Ramos (cell line): ENCODE measurements around the gene TBC1D5.
"Not testable (repeated sequence)": the region's sequence is repeated elsewhere in the genome, so short reads cannot be mapped to it uniquely, and the experiment has no call there.

Experiments
- in situ Hi-C: fragments of 300-500 bp; cut with MboI; formaldehyde crosslinking; loops from one replicate; pipeline ENCODE4 v1.14.3; 2022; ENCODE audit warnings: low sequenced_read_pairs; ENCODE audit not compliant: unreplicated experiment

The TBC1D5 gene

DNA sequence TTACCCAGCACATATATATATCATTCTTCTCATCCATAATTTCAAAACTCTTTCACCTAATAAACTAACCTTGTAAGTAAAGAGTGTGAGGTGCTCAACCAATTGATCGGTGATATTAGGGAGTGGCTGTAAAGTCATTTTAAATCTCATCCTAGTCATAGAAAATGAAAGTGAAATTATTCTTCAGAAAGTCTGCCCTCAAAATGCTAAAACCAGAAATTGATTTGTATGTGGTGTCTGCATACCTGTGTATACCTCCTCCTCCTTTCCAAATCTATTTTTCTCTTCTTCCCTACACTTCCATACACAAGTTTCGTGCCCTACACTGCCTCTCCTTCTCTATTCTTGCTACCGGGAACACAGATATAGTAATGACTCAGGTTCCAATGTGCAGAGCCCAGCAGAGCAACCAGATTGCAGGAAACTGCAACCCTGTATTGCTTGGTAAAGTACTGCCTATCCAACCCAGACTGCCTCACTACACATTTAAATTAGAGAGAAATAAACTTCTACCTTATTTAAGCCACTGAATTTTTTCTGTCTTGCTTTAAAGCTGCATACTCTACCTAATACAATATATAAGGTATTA is 7.4 kb upstream of the TBC1D5 start:
- in situ Hi-C loops: no loop called here

DNA sequence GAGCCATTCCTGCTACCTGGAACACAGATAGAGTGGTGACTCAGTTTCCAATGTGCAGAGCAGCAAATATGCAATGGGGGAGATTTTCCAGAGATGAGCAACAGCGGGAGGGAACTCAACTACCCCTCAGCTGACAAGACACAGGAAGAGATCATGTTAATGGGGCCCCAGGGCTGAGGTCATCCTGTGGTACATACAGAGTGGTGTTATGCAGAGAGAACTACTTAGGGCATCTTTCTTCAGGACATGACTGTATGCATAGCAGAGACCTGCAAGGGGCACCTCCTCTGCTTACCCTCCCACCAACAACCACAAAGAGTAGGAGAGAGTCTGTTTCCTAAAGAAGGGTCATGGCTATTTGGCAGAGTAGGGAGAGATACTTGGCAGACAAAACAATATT is 6.8 kb upstream of the TBC1D5 start:
- in situ Hi-C loops: no loop called here

DNA sequence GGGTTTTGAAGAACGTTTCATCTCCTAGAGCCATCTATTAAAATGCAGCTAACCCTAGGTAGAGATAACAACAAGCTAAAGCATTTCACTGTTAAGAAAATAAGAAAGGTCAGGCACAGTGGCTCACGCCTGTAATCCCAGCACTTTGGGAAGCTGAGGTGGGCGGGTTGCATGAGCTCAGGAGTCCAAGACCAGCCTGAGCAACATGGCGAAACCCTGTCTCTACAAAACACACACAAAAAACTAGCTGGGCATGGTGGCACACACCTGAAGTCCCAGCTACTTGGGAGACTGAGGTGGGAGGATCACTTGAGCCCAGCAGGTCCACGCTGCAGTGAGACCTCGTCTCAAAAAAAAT is 5.4 kb upstream of the TBC1D5 start:
- in situ Hi-C loops: no loop called here

DNA sequence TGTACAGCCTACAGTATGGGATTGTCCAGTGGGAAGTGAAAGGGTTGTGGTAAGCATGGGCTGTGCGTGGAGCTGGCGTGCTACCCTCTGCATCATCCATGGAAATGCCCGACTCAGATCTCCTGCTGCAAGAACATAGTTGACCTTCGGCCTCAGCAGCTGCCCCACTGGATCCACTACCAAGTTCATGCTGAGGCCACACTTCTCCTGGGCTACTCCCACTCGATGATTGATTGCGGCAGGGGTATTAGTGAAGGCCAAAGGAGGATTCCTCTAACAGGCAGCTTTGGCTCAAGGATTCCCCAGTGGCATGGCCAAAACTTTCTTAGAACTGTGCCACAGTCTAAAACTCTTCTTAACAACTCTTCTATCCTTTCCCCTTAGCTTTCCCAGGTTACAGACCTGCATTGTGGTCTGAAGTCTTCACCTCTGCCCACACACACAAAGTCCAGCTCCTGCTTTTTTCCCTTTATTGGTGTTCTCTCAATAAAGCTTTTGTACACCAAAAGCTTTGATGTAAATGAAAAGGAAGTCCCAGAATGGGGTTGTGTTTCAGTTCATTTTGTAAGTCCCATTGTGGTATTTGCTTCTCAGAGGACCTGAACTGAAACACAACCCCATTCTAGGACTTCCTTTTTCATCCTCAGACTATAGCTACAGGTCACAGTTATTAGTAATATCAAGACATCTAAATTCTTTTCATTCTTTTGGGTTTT is 4.9 kb upstream of the TBC1D5 start:
- in situ Hi-C loops: no loop called here

DNA sequence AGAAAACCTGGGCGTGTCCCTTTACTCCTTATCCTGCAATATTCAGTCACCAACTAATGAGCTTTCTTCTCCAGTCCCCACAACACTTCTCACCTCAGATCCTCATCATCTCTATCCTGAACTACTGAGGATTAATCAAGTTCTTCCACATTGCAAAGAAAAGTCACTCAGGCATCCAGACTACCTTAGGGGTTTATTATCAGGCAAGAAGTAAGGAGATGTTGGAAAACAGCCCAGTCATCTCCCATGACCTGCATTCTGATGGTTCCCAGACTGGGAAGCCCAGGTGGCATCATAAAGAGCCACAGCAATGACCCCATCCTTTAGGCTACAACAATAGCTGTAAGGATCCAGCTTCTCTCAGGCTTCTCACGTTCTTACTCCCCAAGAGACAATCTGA is 3.5 kb upstream of the TBC1D5 start:
- in situ Hi-C loops: no loop called here

DNA sequence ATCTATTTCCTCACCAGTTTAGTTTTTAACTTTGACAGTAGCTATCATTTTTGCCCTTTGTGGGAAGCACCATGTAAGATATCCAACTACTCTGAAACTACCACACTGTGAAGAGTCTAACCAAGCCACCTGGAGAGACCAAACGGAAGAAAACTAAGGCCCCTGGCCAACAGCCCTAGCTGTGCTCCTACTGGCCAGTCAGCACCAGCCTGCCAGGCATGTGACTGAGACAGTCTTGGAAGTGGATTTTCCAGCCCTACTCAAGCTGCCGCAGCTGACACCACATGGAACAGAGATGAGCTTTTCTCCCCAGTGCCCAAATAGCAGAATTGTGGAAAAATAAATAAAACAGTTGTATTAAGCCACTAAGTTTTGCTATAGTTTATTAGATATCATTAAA is 2.9 kb upstream of the TBC1D5 start:
- in situ Hi-C loops: no loop called here

DNA sequence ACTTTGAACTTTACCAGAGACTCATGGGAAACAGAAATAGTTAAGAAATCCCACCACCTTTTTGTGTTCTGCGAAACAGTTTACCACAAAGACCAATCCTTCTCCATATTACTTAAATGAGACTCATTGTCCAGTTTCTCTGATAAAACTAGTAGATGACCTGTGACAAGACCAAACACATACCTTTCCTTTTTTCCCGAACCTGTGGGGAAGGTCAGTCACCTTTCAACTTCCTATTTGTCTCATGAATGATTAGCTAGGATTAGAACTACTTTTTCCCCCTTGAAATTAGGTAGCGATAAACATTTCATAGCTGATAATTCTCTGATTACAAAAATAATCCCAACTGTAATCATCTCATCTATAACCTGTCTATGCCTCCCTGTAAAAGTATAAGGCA is 2.3 kb upstream of the TBC1D5 start:
- in situ Hi-C loops: no loop called here

DNA sequence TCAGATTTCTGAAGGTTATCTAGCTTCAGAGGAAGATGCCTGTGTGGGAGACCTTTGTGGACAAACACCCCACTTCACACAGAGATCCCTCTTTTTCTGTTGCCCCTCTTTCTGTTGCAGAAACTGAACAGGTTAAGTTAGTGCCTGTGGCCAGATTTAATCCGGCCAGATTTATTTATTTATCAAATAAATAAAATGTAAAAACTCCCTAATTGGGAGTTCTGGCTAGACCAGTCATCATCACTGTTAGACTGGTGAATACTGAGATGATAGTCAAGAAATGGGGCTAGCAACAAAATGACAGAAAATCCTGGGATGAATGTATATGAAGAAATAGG is 1.2 kb upstream of the TBC1D5 start:
- in situ Hi-C loops: no loop called here

DNA sequence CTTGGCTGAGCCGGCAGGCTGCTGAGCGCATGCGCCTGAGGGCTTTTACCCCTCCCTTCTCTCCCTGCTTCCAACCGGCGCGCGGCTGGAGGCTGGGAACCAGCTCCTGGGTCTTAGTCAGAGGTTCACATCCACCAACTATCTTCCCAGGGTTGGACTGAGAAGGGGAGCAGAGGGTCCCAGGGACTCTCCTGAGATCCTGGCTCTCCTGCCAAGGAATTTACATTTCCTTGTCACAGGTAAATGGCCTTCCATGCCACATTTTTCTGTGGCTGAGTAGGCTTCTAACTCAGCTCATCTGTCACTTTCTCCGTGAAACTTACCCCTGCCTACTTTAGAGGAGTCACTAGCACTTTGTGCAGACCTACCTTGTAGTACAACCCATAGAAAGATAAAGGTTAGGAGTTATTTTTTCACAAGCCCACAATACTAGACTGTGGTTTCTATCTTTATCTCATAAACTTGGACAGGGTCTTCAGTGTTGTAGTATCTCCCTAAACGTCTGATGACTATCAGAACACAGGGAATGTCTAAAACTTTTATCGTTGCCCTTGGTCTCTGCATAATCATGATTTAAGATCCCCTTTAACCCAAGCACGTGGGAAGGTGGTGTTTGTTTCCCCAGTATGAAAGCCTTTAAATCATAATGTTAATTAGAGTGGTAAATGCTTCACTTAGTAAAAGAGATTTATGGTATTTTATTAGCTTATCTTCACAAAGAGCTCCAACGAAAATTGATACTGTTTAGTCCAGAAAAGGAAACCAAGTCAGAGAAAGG is 638 bp upstream of the TBC1D5 start:
- in situ Hi-C loops: no loop called here

DNA sequence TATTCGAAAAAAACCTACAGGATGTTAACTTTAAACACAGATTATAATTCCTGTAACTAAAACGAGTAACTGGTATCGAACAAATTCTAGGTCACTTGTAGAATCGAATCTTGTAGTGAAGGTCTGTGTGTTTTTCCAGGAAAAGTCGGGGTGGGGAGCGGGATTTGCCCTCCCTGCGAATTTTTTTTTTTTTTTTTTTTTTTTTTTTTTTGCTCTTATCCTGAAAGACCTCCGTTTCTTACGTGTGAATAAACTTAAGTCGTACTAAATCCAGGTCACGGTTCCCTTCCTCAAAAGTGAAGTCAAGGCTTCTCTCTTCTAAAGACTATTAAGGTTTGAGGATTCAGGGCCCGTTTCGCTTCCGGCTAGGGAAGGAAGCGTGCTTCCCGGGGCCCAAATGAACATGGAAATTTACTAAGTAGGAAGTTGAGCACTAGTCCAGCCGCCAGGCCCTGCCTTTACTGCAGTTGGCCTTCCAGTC is 770 bp downstream of the TBC1D5 start:
- in situ Hi-C loops: no loop called here

DNA sequence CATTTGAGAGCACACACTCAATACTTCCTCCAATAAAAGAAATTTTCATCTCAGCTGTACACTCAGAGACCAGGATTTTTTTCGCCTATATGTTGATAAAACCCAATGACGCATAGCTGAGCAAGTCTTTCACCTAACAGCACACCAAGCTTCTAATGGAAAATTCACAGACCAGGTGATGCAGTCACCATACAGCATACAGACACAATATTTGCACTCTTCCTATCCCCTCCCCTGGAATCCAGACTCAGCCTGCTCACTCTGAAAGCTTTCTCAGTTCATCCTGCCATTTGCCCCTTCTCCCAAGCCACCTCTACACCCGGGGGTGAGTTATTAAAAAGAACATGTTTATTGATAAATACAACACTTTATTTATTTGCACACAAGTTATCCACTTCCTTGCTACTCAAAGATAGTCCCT is 1.7 kb downstream of the TBC1D5 start:
- in situ Hi-C loops: no loop called here

DNA sequence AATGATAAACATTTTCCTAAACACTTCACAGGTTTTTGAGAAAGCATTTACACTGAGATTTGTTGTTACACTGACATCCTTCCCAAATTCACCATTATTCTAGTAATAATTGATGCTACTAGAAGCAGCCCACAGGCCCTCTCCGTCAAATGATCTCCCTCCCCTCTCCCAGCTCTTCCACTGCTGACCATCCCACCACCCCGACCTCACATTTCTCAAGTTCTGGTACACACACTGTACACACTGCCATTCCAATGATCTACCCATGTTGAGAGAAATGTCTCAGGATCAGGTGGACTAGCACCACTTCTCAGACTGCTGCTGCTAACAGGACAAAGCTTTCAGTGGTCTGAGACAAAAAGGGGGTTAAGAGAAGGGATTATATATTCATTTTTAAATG is 3.5 kb downstream of the TBC1D5 start:
- in situ Hi-C loops: no loop called here

DNA sequence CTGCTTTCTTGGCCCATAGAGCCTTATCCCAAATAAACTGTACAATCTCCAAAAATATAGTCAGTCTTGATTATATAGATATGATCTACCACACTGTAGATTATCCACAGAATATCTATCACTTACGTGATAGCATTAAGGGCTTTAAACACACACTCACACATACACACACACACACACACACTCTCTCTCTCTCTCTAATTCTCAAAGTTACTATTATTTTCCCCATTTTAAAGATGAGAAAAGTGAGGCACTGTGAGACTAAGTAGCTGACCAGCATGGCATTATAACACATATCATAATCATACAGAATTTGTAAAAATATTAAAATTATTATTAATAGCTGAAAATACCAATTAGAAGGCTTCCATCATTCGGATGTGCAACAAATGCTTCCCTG is 4.2 kb downstream of the TBC1D5 start:
- in situ Hi-C loops: no loop called here

DNA sequence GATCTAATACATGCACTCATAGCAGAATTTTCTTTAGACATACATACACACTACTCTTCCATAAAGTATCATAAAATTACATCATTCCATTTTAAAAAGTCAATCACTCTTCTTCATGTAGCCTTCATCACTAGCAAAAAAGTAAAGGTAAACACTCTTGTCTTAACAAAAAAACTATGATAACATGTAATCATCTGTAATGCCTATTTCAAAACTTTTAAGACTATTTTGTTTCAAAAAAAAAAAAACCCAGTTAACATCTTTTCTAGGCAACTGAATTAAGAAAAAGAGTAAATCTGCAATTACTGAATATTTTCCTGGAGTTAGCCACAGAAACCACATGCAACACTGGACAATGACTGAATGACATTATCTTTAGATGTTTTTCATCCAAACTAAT is 4.8 kb downstream of the TBC1D5 start:
- in situ Hi-C loops: no loop called here

DNA sequence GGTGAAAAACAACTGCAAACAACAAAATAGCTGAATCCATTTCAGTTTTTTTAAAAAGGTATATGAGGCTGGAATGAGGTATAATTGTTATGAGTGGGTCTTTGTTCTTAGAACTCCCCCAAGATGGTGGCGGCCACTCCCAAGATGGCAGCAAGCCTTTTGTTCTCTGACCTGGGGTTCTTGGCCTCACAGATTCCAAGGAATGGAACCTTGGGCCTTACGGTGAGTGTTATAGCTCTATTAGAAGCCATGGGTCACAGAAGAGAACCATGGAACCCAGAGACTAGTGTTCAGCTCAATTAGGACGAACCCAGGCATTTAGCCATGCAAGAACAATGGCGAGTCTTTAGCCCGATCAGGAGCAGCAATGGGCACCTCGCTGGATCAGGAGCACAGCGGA is 7.1 kb downstream of the TBC1D5 start:
- in situ Hi-C loops: not testable (repeated sequence)

DNA sequence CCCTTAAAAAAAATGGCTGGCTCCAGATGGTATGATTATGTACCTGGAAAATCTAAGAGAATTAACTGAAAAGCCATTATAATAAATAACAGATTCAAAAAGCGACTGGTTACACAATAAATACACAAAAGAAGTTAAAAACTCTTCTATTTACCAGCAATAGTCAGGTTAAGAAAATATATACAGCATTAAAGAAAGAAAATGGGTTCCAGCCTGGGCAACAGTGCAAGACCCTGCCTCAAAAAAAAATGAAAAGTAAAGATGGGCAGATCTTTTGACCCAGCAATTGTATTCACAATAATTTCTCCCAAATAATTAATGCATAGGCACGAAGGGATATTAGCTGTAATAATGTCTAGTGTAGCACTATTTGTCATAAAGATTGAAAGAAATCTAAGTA is 8.7 kb downstream of the TBC1D5 start:
- in situ Hi-C loops: no loop called here

DNA sequence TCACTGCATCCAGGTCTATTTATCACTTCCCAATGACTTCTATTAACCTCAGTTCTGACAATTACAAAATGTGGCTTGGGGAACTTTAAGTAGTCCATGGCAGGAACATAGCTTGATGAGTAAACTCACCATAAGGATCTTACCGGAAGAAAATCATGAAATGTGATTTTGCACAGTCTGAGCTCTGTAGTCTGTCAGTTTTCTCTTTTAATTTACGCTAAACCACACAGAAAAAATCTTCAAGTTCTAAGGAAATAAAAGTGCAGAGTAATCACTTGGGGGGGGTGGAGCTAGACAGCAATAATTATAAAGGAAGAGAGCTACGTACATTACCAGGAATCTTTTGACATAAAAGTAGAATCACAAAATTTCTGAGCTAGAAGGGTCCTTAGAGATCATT is 9.2 kb downstream of the TBC1D5 start:
- in situ Hi-C loops: no loop called here

DNA sequence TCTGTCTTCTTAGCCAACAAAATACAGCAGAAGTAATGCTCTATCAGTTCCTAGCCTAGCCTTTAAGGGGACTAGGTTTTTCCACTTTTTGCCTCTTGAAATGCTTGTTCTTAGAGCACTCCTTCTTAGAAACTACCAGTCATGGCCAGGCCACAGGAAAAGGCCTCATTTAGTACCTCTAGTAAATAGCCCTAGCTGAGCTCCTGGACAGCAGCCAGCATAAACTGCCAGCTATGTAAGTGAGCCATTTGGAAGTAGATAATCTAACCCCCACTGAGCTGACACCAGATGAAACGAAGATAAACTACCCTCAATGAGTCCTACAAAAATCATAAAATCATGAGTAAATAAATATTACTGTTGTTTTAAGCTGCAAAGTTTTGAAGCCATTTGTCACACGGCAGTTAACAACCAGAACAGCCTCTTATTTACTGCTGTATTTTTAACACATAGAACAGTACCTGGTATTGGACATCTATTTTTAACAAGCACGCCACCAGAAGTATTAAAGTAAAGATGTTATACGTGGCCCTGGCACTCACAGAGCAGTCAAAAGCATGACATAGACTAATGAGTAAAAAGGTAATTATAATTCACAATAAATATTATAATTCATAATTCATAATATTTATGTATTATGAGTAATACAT is 12.0 kb downstream of the TBC1D5 start:
- in situ Hi-C loops: no loop called here

DNA sequence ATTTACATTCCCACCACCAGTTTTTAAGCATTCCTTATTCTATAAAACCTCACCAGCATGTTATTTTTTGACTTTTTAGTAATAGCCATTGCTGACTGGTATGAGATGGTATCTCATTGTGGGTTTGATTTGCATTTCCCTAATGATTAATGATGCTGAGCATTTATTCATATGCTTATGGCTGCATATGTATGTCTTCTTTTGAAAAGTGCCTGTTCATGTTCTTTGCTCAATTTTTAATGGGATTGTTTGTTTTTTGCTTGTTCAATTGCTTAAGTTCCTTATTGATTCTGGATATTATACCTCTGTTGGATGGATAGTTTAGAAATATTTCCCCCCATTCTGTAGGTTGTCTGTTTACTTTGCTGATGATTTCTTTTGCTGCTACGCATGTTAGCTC is 16.1 kb downstream of the TBC1D5 start:
- in situ Hi-C loops: no loop called here

DNA sequence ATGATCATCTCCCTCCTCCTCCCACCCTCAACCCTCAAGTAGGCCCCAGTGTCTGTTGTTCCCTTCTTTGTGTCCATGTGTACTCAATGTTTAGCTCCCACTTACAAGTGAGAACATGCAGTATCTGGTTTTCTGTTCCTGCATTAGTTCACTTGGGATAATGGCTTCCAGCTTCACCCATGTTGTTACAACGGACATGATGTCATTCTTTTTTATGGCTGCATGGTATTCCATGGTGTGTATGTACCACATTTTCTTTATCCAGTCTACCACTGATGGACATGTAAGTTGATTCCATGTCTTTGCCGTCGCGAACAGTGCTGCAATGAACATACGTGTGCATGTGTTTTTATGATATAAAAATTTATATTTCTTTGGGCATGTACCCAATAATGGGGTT is 16.6 kb downstream of the TBC1D5 start:
- in situ Hi-C loops: not testable (repeated sequence)

DNA sequence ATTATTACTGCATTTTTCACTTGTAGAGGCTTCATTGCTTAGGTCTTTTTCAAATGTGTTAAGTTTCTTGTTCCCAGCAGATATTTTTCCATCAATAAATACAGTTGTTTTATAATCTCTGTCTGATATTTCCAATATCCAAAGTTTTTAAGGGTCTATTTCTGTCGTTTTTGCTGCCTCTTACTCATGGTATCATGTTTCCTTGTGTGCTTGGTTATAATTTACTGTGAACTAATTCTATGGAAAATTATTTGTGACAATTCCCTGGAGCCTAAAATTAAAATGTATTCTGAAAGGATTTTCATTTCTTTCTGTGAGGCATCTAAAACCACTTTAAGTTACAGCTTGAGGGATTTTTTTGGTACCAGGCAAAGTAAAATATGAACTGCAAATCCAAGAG is 17.5 kb downstream of the TBC1D5 start:
- in situ Hi-C loops: no loop called here
